CD4-positive, alpha-beta T cell treated with Interleukin-6 for 4 hours (primary cell): Measurements from ENCODE around the gene APPBP2.
A peak's percentile ranks its signal among the peaks of the same experiment; 100 is the strongest.
"Not testable (repeated sequence)": the region's sequence is repeated elsewhere in the genome, so short reads cannot be mapped to it uniquely, and the experiment has no call there.

Source experiments
- DNase-seq: peaks from one replicate; pipeline ENCODE4 v3.0.0-alpha.2; 2020; ENCODE audit warnings: mixed read lengths

Gene APPBP2

DNA sequence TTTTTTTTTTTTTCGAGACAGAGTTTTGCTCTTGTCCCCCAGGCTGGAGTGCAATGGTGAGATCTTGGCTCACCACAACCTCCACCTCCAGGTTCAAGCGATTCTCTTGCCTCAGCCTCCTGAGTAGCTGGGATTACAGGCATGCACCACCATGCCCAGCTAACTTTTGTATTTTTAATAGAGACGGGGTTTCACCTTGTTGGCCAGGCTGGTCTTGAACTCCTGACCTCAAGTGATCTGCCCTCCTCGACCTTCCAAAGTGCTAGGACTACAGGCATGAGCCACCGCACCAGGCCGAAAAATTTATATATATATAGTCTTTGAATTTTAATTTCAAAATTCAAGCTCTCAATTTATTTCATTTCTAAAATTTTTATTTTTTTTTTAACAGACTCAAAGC is 97.6 kb downstream of the APPBP2 start:
- DNase-seq = not testable (repeated sequence)

DNA sequence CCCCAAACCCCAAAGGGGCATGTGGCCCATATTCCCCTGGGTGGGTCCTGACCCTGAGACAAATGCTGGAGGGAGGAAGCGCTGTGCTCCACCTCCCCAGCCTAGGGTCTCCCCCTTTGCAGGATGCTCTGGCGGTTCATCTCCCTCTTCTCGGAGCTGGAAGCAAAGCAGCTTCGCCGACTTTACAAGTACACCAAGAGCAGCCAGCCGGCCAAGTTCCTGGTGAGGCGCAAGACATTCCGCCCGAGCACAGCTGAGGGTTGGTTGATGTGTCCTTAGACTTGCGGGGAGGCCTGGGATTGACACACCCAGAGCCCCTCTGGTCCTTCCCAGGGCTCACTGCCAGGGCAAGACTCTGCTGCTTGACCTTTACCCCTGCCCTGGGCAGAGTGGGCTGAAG is 99.4 kb downstream of the APPBP2 start:
- no peak for DNase-seq

DNA sequence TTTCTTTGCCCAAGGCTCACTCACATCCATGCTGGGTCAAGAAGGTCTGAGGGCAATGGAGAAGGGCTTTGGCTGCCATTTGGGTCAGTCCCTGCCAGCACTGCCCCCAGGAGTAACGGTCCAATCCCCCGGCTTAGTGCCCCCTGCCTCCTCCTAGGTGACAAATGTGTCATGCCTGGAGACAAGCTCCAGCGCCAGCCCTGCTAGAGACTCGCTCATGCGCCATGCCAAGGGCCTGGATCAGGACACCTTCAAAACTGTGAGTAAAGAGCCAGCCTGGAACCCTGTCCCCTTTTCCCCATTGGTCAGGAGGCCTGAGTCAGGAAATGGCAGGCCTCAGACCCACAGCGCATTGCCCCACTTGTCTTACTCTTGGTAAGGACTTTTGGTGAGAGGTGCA is 100.4 kb downstream of the APPBP2 start:
- DNase-seq = no peak

DNA sequence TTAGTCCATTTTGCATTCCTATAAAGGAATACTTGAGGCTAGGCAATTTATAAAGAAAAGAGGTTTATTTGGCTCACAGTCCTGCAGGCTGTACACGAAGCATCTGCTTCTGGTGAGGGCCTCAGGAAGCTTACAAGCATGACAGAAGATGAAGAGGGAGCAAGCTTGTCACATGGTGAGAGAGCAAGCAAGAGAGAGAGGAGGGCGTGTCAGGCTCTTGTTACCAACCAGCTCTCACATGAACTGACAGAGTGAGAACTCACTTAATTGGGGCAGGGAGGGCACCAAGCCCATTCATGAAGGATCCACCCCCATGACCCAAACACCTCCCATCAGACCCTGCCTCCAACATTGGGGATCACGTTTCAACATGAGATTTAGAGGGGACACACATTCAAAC is 102.2 kb downstream of the APPBP2 start:
- no peak for DNase-seq

DNA sequence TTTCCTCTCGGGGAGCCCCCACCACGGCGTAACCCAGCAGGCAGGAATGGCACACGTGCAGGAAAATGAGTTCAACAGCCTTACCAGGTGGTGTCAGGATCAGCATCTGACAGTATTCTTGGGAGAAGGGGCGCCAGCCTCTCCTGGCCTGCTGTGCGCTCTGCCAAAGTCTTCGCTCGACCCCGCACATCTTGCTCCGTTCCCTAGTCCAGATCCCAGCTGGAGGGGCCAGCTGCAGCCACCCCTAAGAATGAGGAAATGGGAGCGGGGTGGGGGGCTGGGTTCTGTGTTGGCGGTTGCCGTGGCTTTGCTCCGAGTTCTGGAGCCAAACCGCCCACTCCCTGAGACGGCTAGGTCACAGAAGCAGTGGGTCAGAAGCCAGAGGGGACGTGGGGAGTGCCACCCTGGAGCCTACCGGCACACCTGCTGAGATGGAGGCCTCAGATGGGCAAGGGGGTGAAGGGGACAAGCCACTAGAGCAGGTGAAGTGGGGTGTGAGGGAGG is 103.8 kb downstream of the APPBP2 start, which contains the start of gene CHCT1:
CHCT1 (plus strand) TSS at position 328 of the 504 bp plus-strand sequence; CDS start at position 432, 104 bp downstream.
- no peak for DNase-seq

DNA sequence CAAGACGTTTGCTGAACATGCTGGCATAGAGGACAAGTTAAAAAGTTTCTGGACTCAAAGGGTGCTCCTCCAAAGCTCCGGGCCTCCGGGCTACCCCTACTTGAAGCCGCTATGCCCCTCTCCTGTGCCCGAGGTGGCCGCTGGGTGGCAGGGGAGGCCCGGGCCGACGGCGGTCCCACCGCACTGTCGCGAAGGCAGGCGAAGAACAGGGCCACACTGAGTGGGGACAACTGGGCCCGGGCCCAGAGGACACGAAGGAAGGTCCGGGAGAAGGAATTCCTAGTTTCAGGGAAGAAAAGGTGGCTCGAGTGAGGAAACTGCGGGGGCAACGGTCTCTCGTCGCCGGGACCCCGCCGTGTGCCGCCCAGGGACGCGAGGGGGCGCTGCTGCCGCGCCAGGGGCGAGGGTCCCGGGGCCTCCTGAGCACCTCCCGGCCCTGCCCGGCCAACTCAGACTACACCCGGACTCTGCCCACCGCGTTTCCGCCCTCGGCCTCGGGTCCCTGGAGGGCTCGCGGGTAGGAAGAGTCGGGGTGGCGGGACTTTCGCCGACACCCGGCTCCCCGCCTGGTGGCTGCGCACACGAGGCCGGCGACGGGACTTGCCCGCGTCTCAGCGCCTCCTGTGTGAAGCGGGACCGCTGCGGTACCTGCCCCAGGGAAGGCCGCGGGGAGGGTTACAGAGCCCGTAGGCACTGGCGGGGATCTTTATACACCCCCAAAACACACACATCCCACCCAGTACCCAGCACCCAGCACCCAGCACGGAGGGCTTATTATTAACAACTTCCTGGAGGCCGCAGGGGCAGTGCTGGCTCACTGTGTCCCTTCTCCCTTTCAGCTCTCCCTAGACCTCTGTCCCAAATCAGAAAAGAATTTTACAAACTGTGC is 104.5 kb downstream of the APPBP2 start:
- peak; percentile 78 for DNase-seq

DNA sequence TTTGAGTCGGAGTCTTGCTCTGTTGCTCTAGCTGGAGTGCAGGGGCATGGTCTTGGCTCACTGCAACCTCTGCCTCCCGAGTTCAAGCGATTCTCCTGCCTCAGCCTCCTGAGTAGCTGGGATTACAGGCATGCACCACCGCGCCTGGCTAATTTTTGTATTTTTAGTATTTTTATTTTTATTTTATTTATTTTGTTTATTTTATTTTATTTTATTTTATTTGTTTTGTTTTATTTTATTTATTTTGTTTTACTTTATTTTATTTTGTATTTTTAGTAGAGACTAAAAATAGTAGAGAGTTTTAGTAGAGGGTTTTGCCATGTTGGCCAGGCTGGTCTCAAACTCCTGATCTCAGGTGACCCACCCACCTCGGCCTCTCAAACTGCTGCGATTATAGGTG is 106.2 kb downstream of the APPBP2 start:
- not testable (repeated sequence) for DNase-seq

DNA sequence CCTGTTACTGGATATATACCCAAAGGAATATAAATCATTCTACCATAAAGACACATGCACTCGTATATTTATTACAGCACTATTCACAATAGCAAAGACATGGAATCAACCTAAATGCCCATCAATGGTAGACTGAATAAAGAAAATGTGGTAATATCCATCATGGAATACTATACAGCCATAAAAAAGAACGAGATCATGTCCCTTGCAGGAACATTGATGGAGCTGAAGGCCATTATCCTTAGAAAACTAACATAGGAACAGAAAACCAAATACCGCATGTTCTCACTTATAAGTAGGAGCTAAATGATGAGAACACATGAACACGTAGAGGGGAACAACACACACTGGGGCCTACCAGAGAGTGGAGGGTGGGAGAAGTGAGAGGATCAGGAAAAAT is 107.0 kb downstream of the APPBP2 start:
- DNase-seq = not testable (repeated sequence)

DNA sequence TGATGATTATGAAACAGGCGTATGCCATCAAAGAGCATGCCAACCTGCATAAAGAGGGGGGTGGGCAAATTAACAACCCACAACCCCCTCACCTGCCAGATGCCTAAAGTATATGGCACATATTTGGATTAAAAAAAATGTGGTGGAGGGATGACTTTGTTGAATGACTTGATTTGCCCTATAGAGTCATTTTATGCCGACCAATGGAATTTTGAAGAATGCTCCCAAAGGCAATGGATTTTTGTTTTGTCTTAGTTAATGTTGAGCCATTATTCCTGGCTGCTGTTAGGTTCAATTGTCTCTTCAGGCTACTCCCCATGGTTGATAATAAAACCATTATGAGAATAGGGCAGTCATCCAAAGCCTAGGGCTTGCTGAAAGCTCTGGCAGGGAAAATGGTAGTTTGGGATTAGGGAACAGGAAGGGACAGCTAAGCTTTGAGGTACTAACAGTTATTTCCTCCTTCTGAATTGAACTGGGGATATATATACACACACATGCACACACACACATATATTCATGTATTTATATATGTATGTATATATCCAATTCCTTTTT is 109.6 kb downstream of the APPBP2 start:
- no peak for DNase-seq

DNA sequence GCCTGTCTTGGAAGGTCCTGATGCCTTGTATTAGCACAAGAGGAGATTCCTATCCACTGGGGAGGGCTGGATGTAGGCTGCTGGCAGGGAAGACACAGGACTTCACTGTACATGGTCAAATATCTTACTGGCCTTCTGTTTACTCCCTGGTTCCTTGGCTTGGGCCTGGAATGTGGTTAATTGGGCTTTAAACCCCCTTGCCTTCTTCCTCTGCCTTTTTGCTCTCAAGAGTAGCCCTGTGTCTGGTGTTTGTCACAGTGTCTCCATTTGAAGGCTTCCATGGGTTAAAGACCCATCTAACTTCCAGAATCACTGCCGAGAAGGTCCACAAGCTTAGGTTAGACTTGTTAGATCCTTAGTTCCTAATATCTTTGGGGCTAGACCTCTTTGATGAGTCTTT is 110.9 kb downstream of the APPBP2 start:
- DNase-seq = no peak

DNA sequence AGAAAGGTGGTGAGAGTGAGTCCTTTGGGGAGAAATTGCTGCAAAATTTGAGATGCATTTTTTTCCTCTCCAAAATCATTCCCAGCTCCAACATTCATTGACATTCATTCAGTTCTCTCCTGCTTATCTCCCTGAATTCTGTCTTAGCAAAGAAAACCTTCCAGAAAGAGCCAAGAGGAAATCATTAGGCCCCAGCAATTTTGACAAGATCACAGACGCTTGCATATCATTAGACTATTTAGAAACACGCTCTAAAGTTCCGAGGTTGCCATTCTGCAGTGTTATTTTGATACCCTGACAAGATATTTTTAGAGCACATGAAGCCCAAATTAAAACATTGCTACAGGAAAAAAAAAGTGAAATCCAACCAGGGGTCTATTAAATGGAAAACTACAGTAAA is 113.3 kb downstream of the APPBP2 start:
- DNase-seq = no peak

DNA sequence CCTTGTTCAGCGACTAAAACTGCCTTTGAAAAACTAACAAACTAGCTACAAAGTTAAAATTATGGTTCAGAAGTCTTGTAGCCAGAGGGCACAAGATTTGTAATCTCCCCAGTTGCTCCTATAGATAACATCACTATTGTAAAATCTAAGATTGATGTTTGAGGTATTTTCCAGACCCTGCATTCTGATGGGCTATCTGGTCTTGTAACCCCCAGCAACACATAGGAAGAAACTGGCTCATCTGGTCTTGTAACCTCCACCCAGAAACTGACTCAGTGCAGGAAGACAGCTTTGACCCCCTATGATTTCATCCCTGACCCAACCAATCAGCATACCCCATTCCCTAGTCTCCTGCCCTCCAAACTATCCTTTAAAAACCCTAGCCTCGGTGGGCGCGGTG is 116.0 kb downstream of the APPBP2 start:
- DNase-seq = no peak

DNA sequence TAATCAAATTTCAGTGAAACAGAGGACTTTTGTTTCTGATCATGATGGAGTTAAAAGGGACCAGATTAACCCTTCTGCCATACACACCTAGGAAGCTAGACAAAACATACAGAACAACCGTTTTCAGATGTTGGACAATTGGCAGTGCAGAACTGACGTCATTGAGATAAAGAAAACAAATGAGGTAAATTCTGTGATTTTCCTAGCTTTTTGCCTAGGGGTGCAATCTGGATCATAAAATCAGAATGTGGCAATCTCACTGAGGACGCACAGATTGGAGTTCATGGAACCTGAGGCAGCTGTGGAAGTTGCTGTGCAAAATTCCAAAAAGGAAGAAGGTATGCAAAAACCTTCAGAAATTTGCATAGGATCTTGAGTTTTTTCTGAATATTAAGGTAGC is 119.2 kb downstream of the APPBP2 start:
- no peak for DNase-seq

DNA sequence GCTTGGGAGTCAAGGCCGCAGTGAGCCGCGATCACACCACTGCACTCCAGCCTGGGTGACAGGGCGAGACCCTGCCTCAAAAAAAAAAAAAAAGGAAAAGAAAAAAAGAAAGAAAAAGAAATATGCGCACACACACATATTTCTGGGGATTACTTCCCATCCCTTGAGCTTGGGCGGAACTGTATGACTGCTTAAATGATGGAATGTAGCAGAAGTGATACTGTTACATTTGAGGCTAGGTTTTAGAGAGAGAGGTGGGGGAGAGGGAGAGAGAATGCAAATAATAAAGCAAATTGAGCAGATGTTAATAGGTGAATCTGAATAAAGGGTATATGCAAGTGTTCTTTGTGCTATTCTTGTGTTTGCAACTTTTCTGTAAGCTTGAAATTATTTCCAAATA is 122.1 kb downstream of the APPBP2 start:
- DNase-seq = no peak

DNA sequence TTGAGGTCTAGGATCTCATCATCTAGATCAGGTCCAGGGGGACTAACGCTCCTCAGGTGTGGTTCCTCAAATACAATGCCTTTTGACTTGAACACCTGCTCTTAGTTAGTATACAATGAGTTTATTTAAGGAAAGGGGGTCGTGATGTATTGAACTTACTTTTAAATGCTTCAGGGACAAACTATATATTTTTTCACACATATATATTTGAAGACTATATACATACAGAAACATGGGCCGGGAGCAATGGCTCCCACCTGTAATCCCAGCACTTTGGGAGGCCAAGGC is 122.6 kb downstream of the APPBP2 start:
- no peak for DNase-seq

DNA sequence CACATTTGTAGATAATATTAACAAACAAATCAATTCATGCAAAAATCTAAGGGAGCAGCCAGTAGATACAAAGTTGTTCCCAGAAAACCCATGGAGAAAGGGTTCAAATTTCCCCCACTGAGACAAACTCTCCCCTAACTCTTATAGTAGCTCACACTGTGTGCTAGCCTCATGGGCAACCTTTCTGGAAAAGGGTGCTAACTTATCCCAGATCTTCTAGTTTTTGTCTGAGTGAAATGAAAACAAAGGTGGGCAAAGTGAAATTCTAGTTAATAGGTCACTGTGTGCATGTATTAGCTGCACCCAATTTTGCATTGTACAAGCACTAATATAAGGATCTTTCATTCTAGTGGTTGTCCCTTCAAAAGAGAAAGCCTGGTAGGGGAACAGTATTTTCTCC is 124.2 kb downstream of the APPBP2 start:
- DNase-seq = no peak

DNA sequence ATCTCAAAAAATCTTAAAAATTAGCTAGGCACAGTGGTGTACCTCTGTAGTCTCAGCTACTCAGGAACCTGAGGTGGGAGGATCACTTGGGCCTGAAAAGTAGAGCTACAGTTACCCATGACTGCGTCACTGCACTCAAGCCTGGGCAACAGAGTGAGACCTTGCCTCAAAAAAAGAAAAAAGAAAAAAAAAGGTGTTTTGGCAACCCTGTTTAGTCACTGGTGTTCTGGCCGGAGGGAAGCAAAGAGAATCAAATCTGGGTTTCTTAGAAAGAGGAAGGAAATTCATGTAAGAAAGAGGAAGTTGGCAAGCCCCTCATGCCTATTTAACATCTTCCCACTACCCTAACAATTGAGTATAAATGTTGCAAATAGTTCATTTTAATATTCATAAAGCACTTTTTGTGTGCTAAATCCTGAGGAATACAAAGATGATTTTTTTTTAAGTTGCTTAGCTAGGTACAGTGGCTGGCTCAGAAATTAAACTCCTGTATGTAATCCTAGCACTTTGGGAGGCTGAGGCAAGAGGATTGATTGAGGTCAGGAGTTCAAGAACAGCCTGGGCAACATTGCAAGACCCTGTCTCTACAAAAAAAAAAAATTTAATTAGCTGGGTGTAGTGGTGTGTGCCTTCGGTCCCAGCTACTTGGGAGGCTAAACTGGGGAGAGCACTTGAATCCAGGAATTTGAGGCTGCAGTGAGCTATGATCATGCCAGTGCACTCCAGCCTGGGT is 127.6 kb downstream of the APPBP2 start:
- DNase-seq = no peak

DNA sequence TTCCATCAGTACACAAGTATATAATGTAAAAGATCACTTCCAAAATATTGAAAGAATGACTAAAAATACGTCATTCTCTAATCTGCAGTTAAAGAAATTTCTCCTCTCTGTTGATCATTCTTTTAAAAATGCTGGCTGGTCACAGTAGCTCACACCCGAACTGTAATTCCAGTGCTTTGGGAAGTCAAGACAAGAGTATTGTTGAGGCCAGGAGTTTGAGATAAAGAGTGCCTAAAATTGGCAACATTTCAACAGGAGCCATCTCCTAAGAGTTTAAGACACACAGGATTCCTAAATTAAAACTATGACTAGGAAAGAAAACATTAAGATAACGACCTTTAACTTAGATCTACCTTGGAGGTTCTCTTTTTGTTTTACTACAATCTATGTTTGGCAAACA is 129.6 kb downstream of the APPBP2 start:
- no peak for DNase-seq

DNA sequence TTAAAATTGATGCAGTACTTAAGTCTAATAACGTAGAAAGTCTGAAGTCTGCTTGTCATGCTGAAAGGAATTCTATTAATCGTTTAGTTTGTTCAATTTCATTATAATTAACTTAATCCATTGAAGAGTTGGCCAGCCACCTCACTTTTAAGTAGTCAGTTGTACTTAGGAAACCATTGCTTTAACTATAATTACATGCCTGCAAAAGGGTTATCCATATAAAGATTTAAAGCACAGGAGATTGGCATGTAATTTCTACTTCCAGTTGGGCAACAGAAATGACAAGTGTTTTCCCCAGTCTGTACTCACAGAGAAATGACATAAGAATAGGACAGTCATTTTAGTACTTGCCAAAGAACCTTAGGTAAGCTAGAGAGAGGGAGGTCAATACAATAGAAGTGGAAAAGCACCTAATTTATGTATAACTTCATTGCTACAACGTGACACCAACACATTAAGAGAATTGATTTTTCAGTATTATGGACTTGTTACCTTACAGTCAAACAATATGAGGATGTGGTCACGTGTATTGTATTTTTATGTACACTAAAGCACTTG is 130.5 kb downstream of the APPBP2 start:
- no peak for DNase-seq

DNA sequence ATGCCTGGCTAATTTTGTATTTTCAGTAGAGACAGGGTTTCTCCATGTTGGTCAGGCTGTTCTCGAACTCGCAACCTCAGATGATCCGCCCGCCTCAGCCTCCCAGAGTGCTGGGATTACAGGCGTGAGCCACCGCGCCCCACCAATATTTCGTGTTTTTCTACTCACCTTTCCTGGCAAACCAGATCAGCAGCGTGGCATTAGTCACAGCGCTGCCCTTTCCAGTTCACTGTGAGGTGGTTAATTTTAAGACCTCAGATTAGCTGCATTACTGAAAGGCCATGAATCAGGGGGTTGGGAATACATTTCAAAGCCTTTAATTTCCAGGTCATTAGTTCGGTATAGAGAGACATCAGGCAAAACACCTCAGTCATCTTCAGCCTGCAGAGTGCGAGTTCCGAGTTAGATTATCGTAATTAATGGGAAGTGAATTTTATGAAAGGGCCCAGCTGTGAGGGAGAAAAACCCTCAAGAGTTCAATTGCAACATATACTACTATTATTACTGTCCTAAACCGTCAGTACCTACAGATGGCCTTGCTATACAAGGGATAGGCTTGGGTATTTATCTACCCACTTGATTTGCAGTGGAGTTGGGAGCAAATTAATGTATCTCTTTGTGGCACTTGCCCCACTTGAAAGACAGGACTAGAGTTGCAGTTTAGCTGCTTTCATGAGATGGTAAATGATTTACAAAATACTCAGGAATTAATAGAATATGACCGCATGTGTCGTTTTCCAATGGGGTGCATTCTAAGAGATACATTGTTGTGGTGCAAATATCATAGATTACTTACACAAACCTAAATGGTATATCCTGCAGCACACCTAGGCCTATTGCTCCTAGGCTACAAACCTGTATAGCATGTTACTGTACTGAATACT is 132.0 kb downstream of the APPBP2 start:
- no peak for DNase-seq
